Measurements from ENCODE around the gene TICAM2. TPM values are rescaled to one million over a fixed set of nuclear protein-coding genes. Genes with fewer than 3 reads are reported as not detected.

Gene TICAM2
- total and polyA plus RNA-seq, 9 of the 15 experiments (the other 6 are each of a cell fraction or from before 2014, with no cell fraction given) = 0.15 to 1.8 (median 0.98) TPM

DNA sequence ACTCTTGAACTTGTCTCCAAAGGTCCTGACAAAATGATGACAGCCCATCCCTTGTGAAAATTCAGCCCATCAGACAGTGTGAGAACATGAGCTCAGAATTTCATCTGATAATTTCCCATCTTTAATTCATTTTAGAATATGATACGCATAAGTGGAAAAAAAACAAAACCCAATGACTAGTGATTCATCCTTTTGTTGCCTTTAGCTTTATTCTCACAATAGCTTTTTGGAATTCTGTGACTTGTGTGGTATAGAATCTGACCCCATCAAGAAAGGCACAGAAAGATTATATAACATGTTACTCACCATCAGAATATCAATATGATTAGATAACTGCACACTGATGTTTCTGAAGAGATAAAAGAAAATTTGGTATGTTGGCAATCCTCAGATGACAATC, 39.7 kb upstream of the TICAM2 start (continued):
- TF ChIP-seq, protein P1, sequence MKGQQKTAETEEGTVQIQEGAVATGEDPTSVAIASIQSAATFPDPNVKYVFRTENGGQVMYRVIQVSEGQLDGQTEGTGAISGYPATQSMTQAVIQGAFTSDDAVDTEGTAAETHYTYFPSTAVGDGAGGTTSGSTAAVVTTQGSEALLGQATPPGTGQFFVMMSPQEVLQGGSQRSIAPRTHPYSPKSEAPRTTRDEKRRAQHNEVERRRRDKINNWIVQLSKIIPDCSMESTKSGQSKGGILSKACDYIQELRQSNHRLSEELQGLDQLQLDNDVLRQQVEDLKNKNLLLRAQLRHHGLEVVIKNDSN (CRISPR knock-in tag; IDR thresholded peaks at IDR 0.05) = no peak
- no peak for TF ChIP-seq ZNF764 (CRISPR knock-in tag; IDR thresholded peaks at IDR 0.05; ENCODE audit: low read depth)
- TF ChIP-seq NCOA6 (IDR thresholded peaks at IDR 0.05) = no peak

DNA sequence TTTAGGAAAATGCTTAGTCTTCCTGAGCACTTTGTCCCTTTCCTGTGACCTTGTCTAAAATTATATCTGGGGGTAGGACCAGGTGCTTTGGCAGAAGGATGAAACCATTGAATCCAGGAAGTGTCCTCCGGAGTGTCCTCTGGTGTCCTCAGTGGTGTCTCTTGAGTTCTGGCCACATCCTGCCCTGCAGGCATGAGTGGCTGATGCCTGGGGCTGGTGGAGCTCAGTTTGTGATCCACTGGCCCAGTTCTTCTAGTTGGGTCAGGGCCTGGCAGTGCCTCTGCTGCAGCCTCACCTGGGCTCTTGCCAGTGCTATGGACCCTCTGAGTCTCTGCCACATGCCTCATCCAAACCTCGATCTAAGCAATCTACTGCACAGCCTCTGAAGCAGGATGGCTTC, 38.0 kb upstream of the TICAM2 start:
- Histone ChIP-seq H4K20me1 (replicated peaks; ENCODE audit: control insufficient read depth, insufficient read depth, low read length) (no peaks in the 10 kb centered on the region), H3K4me2 (ENCODE audit: insufficient read depth, low read length) (no peak overlapping the region), H3K36me3 (ENCODE audit: control insufficient read depth, insufficient read depth, low read length) (no peaks in the 10 kb centered on the region), H2AFZ (ENCODE audit: low read depth, low read length) (no peak overlapping the region), H3K79me2 (ENCODE audit: control insufficient read depth, insufficient read depth, low read length) (no peaks in the 10 kb centered on the region), H3K9me1 (ENCODE audit: control insufficient read depth, insufficient read depth, low read length) (no peaks in the 10 kb centered on the region), H3K9ac (ENCODE audit: insufficient read depth in 1 of 2, low read depth in 2 of 2, low read length in 2 of 2) (no peak overlapping the region), H3K4me3 (no peak overlapping the region), H3K9me3 (replicated peaks; ENCODE audit: control insufficient read depth, insufficient read depth, low read depth, low read length) (no peaks in the 10 kb centered on the region), H3K27me3 (ENCODE audit: control insufficient read depth in 2 of 2, insufficient read depth in 2 of 2, low read length in 2 of 2) (peaks cover 2 to 10% of the 10 kb centered on the region in 2 experiments; a peak in 3 of 5 replicates), H3K27ac (ENCODE audit: extremely low read depth, low read depth, low read length) (no peak overlapping the region), H3K4me1 (replicated peaks in 1 of 2; ENCODE audit: control insufficient read depth in 2 of 2, insufficient read depth in 2 of 2, low read length in 2 of 2) (no peaks in the 10 kb centered on the region)
- ATAC-seq (no peak), FAIRE-seq (no peak), DNase-seq (ENCODE audit: extremely low read depth in 1 of 4, low spot score in 3 of 4) (no peak)
- BruUV-seq (replicated peaks) = no TSS peak
- intact Hi-C loops (cut with micrococcal nuclease) (no loop called here), in situ Hi-C loops (cut with MboI) (no loop called here)
- ChIA-PET POLR2A (no interaction called here), CTCF (ENCODE audit: low intra/inter-chr PET ratio) (no interaction called here)
- TF ChIP-seq KAT8 (IDR thresholded peaks at IDR 0.05; ENCODE audit: low read depth) (no peak), RAD21 (CRISPR knock-in tag; conservative IDR thresholded peaks at IDR 0.05 in 1 of 2, IDR thresholded peaks at IDR 0.05 in 1 of 2) (no peak), ERF (CRISPR knock-in tag; IDR thresholded peaks at IDR 0.05) (no peak), PPARD (CRISPR knock-in tag; IDR thresholded peaks at IDR 0.05) (no peak), ZNF274 (IDR thresholded peaks at IDR 0.05; ENCODE audit: borderline replicate concordance, low read depth, low read length) (no peak), BDP1 (IDR thresholded peaks at IDR 0.05; ENCODE audit: insufficient read depth, insufficient read length) (no peak), XRCC5 (IDR thresholded peaks at IDR 0.05; ENCODE audit: low read depth, low read length) (no peak), ZBTB17 (CRISPR knock-in tag; IDR thresholded peaks at IDR 0.05) (no peak), GATA2 (CRISPR knock-in tag; IDR thresholded peaks at IDR 0.05) (no peak), TAF1 (IDR thresholded peaks at IDR 0.05; ENCODE audit: control insufficient read depth, extremely low read depth, insufficient read depth, low read length, severe bottlenecking) (no peak), IRF2 (CRISPR knock-in tag; IDR thresholded peaks at IDR 0.05) (no peak)
- TF ChIP-seq, protein P2, sequence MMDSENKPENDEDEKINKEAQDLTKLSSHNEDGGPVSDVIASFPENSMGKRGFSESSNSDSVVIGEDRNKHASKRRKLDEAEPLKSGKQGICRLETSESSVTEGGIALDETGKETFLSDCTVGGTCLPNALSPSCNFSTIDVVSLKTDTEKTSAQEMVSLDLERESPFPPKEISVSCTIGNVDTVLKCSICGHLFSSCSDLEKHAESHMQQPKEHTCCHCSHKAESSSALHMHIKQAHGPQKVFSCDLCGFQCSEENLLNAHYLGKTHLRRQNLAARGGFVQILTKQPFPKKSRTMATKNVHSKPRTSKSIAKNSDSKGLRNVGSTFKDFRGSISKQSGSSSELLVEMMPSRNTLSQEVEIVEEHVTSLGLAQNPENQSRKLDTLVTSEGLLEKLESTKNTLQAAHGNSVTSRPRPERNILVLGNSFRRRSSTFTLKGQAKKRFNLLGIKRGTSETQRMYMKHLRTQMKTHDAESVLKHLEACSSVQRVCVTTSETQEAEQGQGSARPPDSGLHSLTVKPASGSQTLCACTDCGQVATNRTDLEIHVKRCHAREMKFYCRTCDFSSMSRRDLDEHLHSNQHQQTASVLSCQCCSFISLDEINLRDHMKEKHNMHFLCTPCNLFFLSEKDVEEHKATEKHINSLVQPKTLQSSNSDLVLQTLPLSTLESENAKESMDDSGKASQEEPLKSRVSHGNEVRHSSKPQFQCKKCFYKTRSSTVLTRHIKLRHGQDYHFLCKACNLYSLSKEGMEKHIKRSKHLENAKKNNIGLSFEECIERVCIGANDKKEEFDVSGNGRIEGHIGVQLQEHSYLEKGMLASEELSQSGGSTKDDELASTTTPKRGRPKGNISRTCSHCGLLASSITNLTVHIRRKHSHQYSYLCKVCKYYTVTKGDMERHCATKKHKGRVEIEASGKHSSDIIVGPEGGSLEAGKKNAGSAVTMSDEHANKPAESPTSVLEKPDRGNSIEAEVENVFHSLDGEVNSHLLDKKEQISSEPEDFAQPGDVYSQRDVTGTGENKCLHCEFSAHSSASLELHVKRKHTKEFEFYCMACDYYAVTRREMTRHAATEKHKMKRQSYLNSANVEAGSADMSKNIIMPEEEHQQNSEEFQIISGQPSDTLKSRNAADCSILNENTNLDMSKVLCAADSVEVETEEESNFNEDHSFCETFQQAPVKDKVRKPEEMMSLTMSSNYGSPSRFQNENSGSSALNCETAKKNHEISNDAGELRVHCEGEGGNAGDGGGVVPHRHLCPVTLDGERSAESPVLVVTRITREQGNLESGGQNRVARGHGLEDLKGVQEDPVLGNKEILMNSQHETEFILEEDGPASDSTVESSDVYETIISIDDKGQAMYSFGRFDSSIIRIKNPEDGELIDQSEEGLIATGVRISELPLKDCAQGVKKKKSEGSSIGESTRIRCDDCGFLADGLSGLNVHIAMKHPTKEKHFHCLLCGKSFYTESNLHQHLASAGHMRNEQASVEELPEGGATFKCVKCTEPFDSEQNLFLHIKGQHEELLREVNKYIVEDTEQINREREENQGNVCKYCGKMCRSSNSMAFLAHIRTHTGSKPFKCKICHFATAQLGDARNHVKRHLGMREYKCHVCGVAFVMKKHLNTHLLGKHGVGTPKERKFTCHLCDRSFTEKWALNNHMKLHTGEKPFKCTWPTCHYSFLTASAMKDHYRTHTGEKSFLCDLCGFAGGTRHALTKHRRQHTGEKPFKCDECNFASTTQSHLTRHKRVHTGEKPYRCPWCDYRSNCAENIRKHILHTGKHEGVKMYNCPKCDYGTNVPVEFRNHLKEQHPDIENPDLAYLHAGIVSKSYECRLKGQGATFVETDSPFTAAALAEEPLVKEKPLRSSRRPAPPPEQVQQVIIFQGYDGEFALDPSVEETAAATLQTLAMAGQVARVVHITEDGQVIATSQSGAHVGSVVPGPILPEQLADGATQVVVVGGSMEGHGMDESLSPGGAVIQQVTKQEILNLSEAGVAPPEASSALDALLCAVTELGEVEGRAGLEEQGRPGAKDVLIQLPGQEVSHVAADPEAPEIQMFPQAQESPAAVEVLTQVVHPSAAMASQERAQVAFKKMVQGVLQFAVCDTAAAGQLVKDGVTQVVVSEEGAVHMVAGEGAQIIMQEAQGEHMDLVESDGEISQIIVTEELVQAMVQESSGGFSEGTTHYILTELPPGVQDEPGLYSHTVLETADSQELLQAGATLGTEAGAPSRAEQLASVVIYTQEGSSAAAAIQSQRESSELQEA (IDR thresholded peaks at IDR 0.05; ENCODE audit: low read depth) = no peak
- WGBS (ENCODE audit: insufficient coverage, low coverage, missing lambda C conversion rate) = 0% methylated on average over 2 of the region's 2 CpGs
